IMR-90 (cell line): Measurements from ENCODE around the gene DBNDD2. TPM values are rescaled to one million over a fixed set of nuclear protein-coding genes. Genes with fewer than 3 reads are reported as not detected.

Source experiments
- ATAC-seq: fragments of 200-7000 bp; cut with Tn5 transposase; 2 replicates; pipeline ENCODE4 v1.9.1; 2020; ENCODE audit warnings: low read depth, mild to moderate bottlenecking, moderate library complexity
- BruUV-seq: library from RNA; stranded (reverse); fragments of 400-500 nt; replicated peaks from 2 replicates; lab custom pipeline; 2021; lab: Mats Ljungman, UMichigan
- CTCF ChIA-PET: fragments of 300-600 bp; formaldehyde crosslinking; extraction: SDS; loops from one replicate; lab custom pipeline; 2021; ENCODE audit warnings: antibody characterized with exemption; lab: Yijun Ruan, JAX
- POLR2A ChIA-PET: fragments of 300-600 bp; sonication (Branson Sonifier 250); formaldehyde crosslinking; loops from one replicate; lab custom pipeline; 2022; ENCODE audit warnings: antibody characterized with exemption; ENCODE audit not compliant: unreplicated experiment; lab: Charles Lee
- DNase-seq: peaks from one replicate; pipeline ENCODE4 v3.0.0; 2013
- H2AFZ ChIP-seq: replicated peaks from 2 replicates; pipeline ENCODE3; 2013; ENCODE audit warnings: low read length, mild to moderate bottlenecking; ENCODE audit not compliant: poor library complexity
- H2AK5ac ChIP-seq: 2 replicates; pipeline ENCODE4 v1.6.1; 2013; ENCODE audit warnings: low read depth, low read length, inconsistent platforms
- H2AK9ac ChIP-seq: replicated peaks from 2 replicates; pipeline ENCODE3; 2013; ENCODE audit warnings: mild to moderate bottlenecking, low read depth, low read length, moderate library complexity; ENCODE audit not compliant: poor library complexity
- H2BK120ac ChIP-seq: 2 replicates; pipeline ENCODE4 v1.6.1; 2013; ENCODE audit warnings: low read depth, low read length, inconsistent platforms
- H2BK15ac ChIP-seq: 3 replicates; pipeline ENCODE4 v1.6.1; 2013; ENCODE audit warnings: low read depth, low read length, inconsistent platforms
- H2BK20ac ChIP-seq: 2 replicates; pipeline ENCODE4 v1.6.1; 2013; ENCODE audit warnings: low read depth, mild to moderate bottlenecking, inconsistent platforms, low read length, moderate library complexity
- H2BK5ac ChIP-seq: 2 replicates; pipeline ENCODE4 v1.6.1; 2013; ENCODE audit warnings: mild to moderate bottlenecking, low read depth, low read length, inconsistent platforms; ENCODE audit not compliant: poor library complexity, severe bottlenecking
- H3K14ac ChIP-seq: replicated peaks from 2 replicates; pipeline ENCODE4 v1.6.1; 2013; ENCODE audit warnings: low read depth, low read length, inconsistent platforms
- H3K18ac ChIP-seq: 2 replicates; pipeline ENCODE4 v1.6.1; 2013; ENCODE audit warnings: low read depth, low read length, control low read depth
- H3K23ac ChIP-seq: 2 replicates; pipeline ENCODE4 v1.6.1; 2013; ENCODE audit warnings: low read depth, low read length, inconsistent platforms
- H3K27ac ChIP-seq: 2 replicates; pipeline ENCODE4 v1.5.1; 2013; ENCODE audit warnings: mild to moderate bottlenecking, control low read depth, low read length; ENCODE audit not compliant: insufficient read depth
- H3K27me3 ChIP-seq: 2 replicates; pipeline ENCODE4 v1.6.1; 2013; ENCODE audit warnings: low read length; ENCODE audit not compliant: control insufficient read depth, insufficient read depth
- H3K36me3 ChIP-seq: 2 replicates; pipeline ENCODE4 v1.6.1; 2013; ENCODE audit warnings: low read length, mixed read lengths; ENCODE audit not compliant: control insufficient read depth, insufficient read depth
- H3K4ac ChIP-seq: 2 replicates; pipeline ENCODE4 v1.6.1; 2013; ENCODE audit warnings: low read depth, low read length, inconsistent platforms
- H3K4me1 ChIP-seq: 2 replicates; pipeline ENCODE4 v1.6.1; 2013; ENCODE audit warnings: low read length, mixed read lengths; ENCODE audit not compliant: control insufficient read depth, insufficient read depth
- H3K4me2 ChIP-seq: 2 replicates; pipeline ENCODE4 v1.6.1; 2013; ENCODE audit warnings: low read depth, mild to moderate bottlenecking, control low read depth, low read length, moderate library complexity
- H3K4me3 ChIP-seq: 2 replicates; pipeline ENCODE4 v1.5.1; 2013; ENCODE audit warnings: low read depth, mild to moderate bottlenecking, control low read depth, low read length, moderate library complexity; ENCODE audit not compliant: insufficient read depth
- H3K56ac ChIP-seq: 2 replicates; pipeline ENCODE4 v1.6.1; 2013; ENCODE audit warnings: low read length, inconsistent platforms; ENCODE audit not compliant: insufficient read depth; ENCODE audit errors: extremely low read depth
- H3K79me1 ChIP-seq, 2 experiments: 2 replicates each; pipeline ENCODE4 v1.6.1; 2013; ENCODE audit warnings: low read length in 2 of 2, inconsistent platforms in 1 of 2, low read depth in 1 of 2
- H3K9ac ChIP-seq: 2 replicates; pipeline ENCODE4 v1.6.1; 2013; ENCODE audit warnings: low read depth, low read length, control low read depth
- H3K9me1 ChIP-seq: 2 replicates; pipeline ENCODE4 v1.6.1; 2013; ENCODE audit warnings: low read length, inconsistent platforms; ENCODE audit not compliant: insufficient read depth
- H3K9me3 ChIP-seq: 2 replicates; pipeline ENCODE4 v1.6.1; 2013; ENCODE audit warnings: low read length; ENCODE audit not compliant: control insufficient read depth, insufficient read depth
- H4K20me1 ChIP-seq: 2 replicates; pipeline ENCODE4 v1.6.1; 2013; ENCODE audit warnings: low read length, inconsistent platforms; ENCODE audit not compliant: insufficient read depth
- H4K5ac ChIP-seq: 2 replicates; pipeline ENCODE4 v1.6.1; 2013; ENCODE audit warnings: mild to moderate bottlenecking, low read depth, low read length, control low read depth
- H4K8ac ChIP-seq, 2 experiments: 2 replicates each; pipeline ENCODE4 v1.6.1; 2013; ENCODE audit warnings: low read depth in 2 of 2, low read length in 2 of 2, control low read depth in 1 of 2, inconsistent platforms in 1 of 2
- H4K91ac ChIP-seq: 2 replicates; pipeline ENCODE4 v1.6.1; 2013; ENCODE audit warnings: low read depth, low read length, inconsistent platforms; ENCODE audit not compliant: insufficient read depth
- FOS ChIP-seq: fragments of 150-350 bp; IDR thresholded peaks from 2 replicates; pipeline ENCODE4 v1.6.1; 2016; ENCODE audit warnings: low read depth, low read length
- MAFK ChIP-seq: IDR thresholded peaks from 2 replicates; pipeline ENCODE4 v1.6.1; 2012; ENCODE audit warnings: low read depth, low read length, improper control_type of control experiment
- MXI1 ChIP-seq: IDR thresholded peaks from 2 replicates; pipeline ENCODE4 v1.6.1; 2012; ENCODE audit warnings: low read depth, mild to moderate bottlenecking, low read length, moderate library complexity, borderline replicate concordance
- RAD21 ChIP-seq: IDR thresholded peaks from 2 replicates; pipeline ENCODE4 v1.6.1; 2012; ENCODE audit warnings: low read length, improper control_type of control experiment
- RCOR1 ChIP-seq: IDR thresholded peaks from 2 replicates; pipeline ENCODE4 v1.6.1; 2012; ENCODE audit warnings: mild to moderate bottlenecking, low read length, improper control_type of control experiment; ENCODE audit not compliant: insufficient replicate concordance
- RFX5 ChIP-seq: IDR thresholded peaks from 2 replicates; pipeline ENCODE4 v1.8.0; 2012; ENCODE audit warnings: low read depth, mild to moderate bottlenecking, low read length, moderate library complexity
- WGBS, 2 experiments: methylation state at CpG; one replicate each; pipeline versions ENCODE4 v1.1.5 to v1.1.7; 2013; ENCODE audit warnings: missing lambda C conversion rate in 2 of 2; ENCODE audit not compliant: insufficient read length in 1 of 2; ENCODE audit errors: extremely low coverage in 2 of 2; 5-methylcytosine and 5-hydroxymethylcytosine counted together
- dilution Hi-C: fragments of 300-500 bp; cut with HindIII; formaldehyde crosslinking; loops from one replicate; pipeline ENCODE4 v1.14.3; 2018; ENCODE audit warnings: low sequenced_read_pairs; ENCODE audit not compliant: unreplicated experiment
- in situ Hi-C: fragments of 300-500 bp; cut with MboI; formaldehyde crosslinking; loops from 3 replicates; pipeline ENCODE4 v1.14.3; 2019; ENCODE audit warnings: low sequenced_read_pairs, inconsistent platforms, mixed read lengths
- intact Hi-C: fragments of 100-400 bp; cut with micrococcal nuclease; formaldehyde crosslinking; loops from 2 replicates; pipeline ENCODE4 v1.10.0; 2022
- polyA plus RNA-seq, 3 experiments: library from polyadenylated mRNA; depleted of rRNA; stranded (reverse); fragments of >200 nt; gene quantifications; 2 replicates each; pipeline ENCODE4 v1.2.3, GENCODE V29; 2012; ENCODE audit warnings: low replicate concordance in 1 of 3
- total RNA-seq: library from RNA; depleted of rRNA; stranded (reverse); fragments of >200 nt; gene quantifications from 2 replicates; pipeline ENCODE4 v1.2.3, GENCODE V29; 2012

The DBNDD2 gene
- total and polyA plus RNA-seq, 2 of the 4 experiments (the other 2 are of a cell fraction) = 1.3 to 9.3 TPM

GRCh38 chr20:45448270-45448669, 40.2 kb downstream of the DBNDD2 start:
- H4K8ac ChIP-seq = no peak overlapping the region
- H3K56ac ChIP-seq = no peak overlapping the region
- no peak overlapping the region for H2BK20ac ChIP-seq
- H3K18ac ChIP-seq = no peak overlapping the region
- no peak overlapping the region for H2BK5ac ChIP-seq
- no peaks in the 10 kb centered on the region for H3K36me3 ChIP-seq
- ChIA-PET CTCF (no interaction called here), POLR2A (no interaction called here)
- no peak overlapping the region for H3K27ac ChIP-seq
- H2AK9ac ChIP-seq = no peak overlapping the region
- WGBS, 2 experiments = no CpG with 5 or more reads among the region's 6 CpGs
- H3K4me3 ChIP-seq = no peak overlapping the region
- no peaks in the 10 kb centered on the region for H3K79me1 ChIP-seq
- no peak overlapping the region for H2BK120ac ChIP-seq
- no peaks in the 10 kb centered on the region for H3K9me3 ChIP-seq
- in situ Hi-C loops = no loop called here
- H3K4me1 ChIP-seq = no peaks in the 10 kb centered on the region
- intact Hi-C loops = no loop called here
- H4K5ac ChIP-seq = no peak overlapping the region
- no peak overlapping the region for H3K23ac ChIP-seq
- ATAC-seq (no peak), DNase-seq (no peak)
- peaks cover 15% of the 10 kb centered on the region for H3K27me3 ChIP-seq
- no peak for TF ChIP-seq RAD21
- no peak for TF ChIP-seq MXI1
- no peak for TF ChIP-seq RFX5
- no peak for TF ChIP-seq FOS
- TF ChIP-seq RCOR1 = no peak
- no peak for TF ChIP-seq MAFK
- no peaks in the 10 kb centered on the region for H4K20me1 ChIP-seq
- dilution Hi-C loops = no loop called here
- no peak overlapping the region for H3K4me2 ChIP-seq
- no peak overlapping the region for H2BK15ac ChIP-seq
- H3K9ac ChIP-seq = no peak overlapping the region
- no peak overlapping the region for H2AFZ ChIP-seq
- no peak overlapping the region for H3K14ac ChIP-seq
- H2AK5ac ChIP-seq = no peak overlapping the region
- no peak overlapping the region for H4K91ac ChIP-seq
- no peaks in the 10 kb centered on the region for H3K9me1 ChIP-seq
- BruUV-seq = no TSS peak
- no peak overlapping the region for H3K4ac ChIP-seq
